ENCODE measurements around the gene DLG5.
A peak's percentile ranks its signal among the peaks of the same experiment; 100 is the strongest.

Gene DLG5

DNA sequence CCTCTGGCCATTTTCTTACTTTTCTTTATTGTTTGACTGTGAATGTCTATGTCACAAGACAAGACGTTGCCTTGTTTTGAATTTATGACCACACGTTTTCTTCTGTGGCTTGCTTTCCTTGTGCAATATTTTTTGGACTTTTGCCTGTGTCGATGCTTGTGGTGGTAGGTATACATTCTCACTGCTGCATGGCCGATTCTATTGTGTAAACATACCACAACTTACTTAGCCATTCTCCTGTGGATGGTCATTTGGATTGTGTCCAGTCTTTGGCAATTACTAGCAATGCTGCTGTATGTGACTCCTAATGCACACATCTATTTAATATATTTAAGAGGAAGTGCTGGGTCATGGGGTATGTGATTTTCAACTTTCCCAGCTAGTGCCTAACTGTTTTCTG, 18.0 kb upstream of the DLG5 start:
- H3K4me3 ChIP-seq (ENCODE audit: low read depth, low read length), result no peak overlapping the region
- no peak overlapping the region for H3K4me2 ChIP-seq (ENCODE audit: low read length)
- H2AK5ac ChIP-seq (ENCODE audit: low read length), result no peak overlapping the region
- peaks cover 15 to 19% of the 10 kb centered on the region in 2 experiments for H3K4me1 ChIP-seq (ENCODE audit: control insufficient read depth in 1 of 2, insufficient read depth in 2 of 2, low read length in 2 of 2)
- WGBS (ENCODE audit: extremely low coverage, insufficient coverage, insufficient read length), result no CpG with 5 or more reads among the region's 4 CpGs
- no peak overlapping the region for H2AFZ ChIP-seq (ENCODE audit: insufficient read depth, low read length, poor library complexity)
- no peak for DNase-seq
- H3K23ac ChIP-seq (ENCODE audit: low read length), result no peak overlapping the region
- no peak overlapping the region for H4K8ac ChIP-seq (ENCODE audit: low read depth, low read length)
- no peaks in the 10 kb centered on the region for H3K79me2 ChIP-seq (ENCODE audit: control insufficient read depth, insufficient read depth, low read length, poor library complexity)
- no peaks in the 10 kb centered on the region for H3K27me3 ChIP-seq (ENCODE audit: insufficient read depth, low read length)
- no peak overlapping the region for H2BK12ac ChIP-seq (ENCODE audit: low read length)
- no peak overlapping the region for H3K18ac ChIP-seq (ENCODE audit: low read length)
- no peak overlapping the region for H4K91ac ChIP-seq (ENCODE audit: low read depth, low read length)
- H3K9me3 ChIP-seq (ENCODE audit: insufficient read depth, low read depth, low read length), result no peaks in the 10 kb centered on the region
- no peak overlapping the region for H3K27ac ChIP-seq (ENCODE audit: low read depth, low read length)
- no peak overlapping the region for H3K4ac ChIP-seq (ENCODE audit: low read depth, low read length)
- no peaks in the 10 kb centered on the region for H3K36me3 ChIP-seq (ENCODE audit: control insufficient read depth in 1 of 2, insufficient read depth in 2 of 2, low read length in 2 of 2)
- H2BK5ac ChIP-seq (ENCODE audit: low read depth, low read length, poor library complexity), result no peak overlapping the region
- H2BK120ac ChIP-seq (ENCODE audit: insufficient read depth, low read length, poor library complexity), result no peak overlapping the region
- no peak overlapping the region for H4K12ac ChIP-seq (ENCODE audit: low read depth, low read length)
- no peak overlapping the region for H3K9ac ChIP-seq (ENCODE audit: low read length)
- H3K14ac ChIP-seq (ENCODE audit: low read length), result no peak overlapping the region
- H3K79me1 ChIP-seq (ENCODE audit: low read length), result peaks cover 10% of the 10 kb centered on the region

DNA sequence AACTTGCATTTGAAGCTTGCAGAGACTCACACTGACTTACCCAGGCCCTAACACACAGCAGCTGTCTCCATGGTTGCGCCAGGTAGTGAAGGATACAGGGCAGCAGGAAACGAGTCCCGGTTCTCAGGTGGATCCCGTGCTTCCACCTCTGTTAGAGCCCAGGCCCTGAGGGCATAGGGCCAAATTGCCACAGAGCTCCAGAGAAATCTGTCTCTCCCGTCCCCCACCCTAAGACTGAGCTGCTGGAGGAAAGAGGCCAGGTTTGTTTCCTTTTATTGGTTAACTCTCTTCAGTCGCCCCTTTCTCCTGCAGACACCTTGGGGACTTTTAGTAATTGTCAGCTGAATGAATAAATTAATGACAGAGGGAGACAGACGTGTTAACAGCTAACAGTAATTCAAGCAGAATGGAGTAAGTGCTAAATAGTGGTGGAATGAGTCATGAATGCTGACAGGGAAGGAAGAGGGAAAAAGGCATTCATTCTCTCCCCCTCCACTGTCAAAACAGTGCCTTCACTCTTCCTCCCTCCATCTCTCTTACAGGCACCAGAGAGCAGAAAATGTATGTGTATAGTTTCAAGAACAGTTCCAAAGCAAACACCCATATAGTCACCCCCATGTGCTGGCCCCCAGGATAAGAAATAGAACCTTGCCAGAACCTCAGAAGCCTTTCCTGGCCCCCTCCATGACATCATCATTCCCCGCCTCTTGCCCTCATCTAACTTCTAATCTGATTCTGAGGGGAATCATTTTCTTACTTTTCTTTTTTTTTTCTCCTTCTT, 16.8 kb upstream of the DLG5 start:
- Histone ChIP-seq H4K91ac (ENCODE audit: low read depth, low read length) (no peak overlapping the region), H3K79me1 (ENCODE audit: low read length) (peaks cover 9% of the 10 kb centered on the region)
- no CpG with 5 or more reads among the region's 8 CpGs for WGBS (ENCODE audit: extremely low coverage, insufficient coverage, insufficient read length)

DNA sequence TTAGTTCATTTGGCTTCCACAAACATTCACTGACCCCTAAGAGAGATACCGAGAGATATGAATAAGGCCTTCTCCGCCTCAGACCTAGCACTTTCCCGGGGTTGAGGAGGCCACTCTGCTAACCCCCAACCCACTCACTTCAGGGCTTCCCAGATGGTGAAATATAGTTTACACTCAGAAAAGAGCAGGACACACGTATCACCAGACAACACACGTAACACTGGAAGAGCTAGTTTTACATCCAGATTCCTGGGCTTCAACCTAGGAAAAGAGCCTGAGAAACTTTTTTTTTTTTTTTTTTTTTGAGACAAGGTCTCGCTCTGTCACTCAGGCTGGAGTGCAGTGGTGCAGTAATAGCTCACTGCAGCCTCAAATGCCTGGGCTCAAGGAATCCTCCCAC, 15.2 kb upstream of the DLG5 start:
- H3K9ac ChIP-seq (ENCODE audit: low read length), result no peak overlapping the region
- H3K14ac ChIP-seq (ENCODE audit: low read length), result no peak overlapping the region
- H3K4ac ChIP-seq (ENCODE audit: low read depth, low read length), result no peak overlapping the region
- no peak overlapping the region for H3K4me3 ChIP-seq (ENCODE audit: low read depth, low read length)
- no peak overlapping the region for H3K4me2 ChIP-seq (ENCODE audit: low read length)
- H2AK5ac ChIP-seq (ENCODE audit: low read length), result no peak overlapping the region
- H3K9me3 ChIP-seq (ENCODE audit: insufficient read depth, low read depth, low read length), result no peaks in the 10 kb centered on the region
- H3K18ac ChIP-seq (ENCODE audit: low read length), result no peak overlapping the region
- no peak overlapping the region for H3K23ac ChIP-seq (ENCODE audit: low read length)
- DNase-seq, result peak in 1 of 2 donors; percentile 67
- H3K79me1 ChIP-seq (ENCODE audit: low read length), result peaks cover 12% of the 10 kb centered on the region
- no peak overlapping the region for H2AFZ ChIP-seq (ENCODE audit: insufficient read depth, low read length, poor library complexity)
- no peak overlapping the region for H3K27ac ChIP-seq (ENCODE audit: low read depth, low read length)
- peak overlapping the region; percentile 41 for H2BK120ac ChIP-seq (ENCODE audit: insufficient read depth, low read length, poor library complexity)
- H4K91ac ChIP-seq (ENCODE audit: low read depth, low read length), result no peak overlapping the region
- H3K36me3 ChIP-seq (ENCODE audit: control insufficient read depth in 1 of 2, insufficient read depth in 2 of 2, low read length in 2 of 2), result no peaks in the 10 kb centered on the region
- H2BK5ac ChIP-seq (ENCODE audit: low read depth, low read length, poor library complexity), result peak overlapping the region; percentile 33
- peak overlapping the region; percentile 71 for H4K8ac ChIP-seq (ENCODE audit: low read depth, low read length)
- peaks cover 12 to 13% of the 10 kb centered on the region in 2 experiments for H3K4me1 ChIP-seq (ENCODE audit: control insufficient read depth in 1 of 2, insufficient read depth in 2 of 2, low read length in 2 of 2)
- no peaks in the 10 kb centered on the region for H3K79me2 ChIP-seq (ENCODE audit: control insufficient read depth, insufficient read depth, low read length, poor library complexity)
- no peaks in the 10 kb centered on the region for H3K27me3 ChIP-seq (ENCODE audit: insufficient read depth, low read length)
- WGBS (ENCODE audit: extremely low coverage, insufficient coverage, insufficient read length), result no CpG with 5 or more reads among the region's 6 CpGs
- no peak overlapping the region for H2BK12ac ChIP-seq (ENCODE audit: low read length)
- no peak overlapping the region for H4K12ac ChIP-seq (ENCODE audit: low read depth, low read length)

More for the DNA sequence above, 16.8 kb upstream of the DLG5 start:
- Histone ChIP-seq H2AK5ac (ENCODE audit: low read length) (no peak overlapping the region), H3K4ac (ENCODE audit: low read depth, low read length) (no peak overlapping the region), H3K9ac (ENCODE audit: low read length) (no peak overlapping the region), H3K23ac (ENCODE audit: low read length) (no peak overlapping the region), H2BK12ac (ENCODE audit: low read length) (no peak overlapping the region), H3K79me2 (ENCODE audit: control insufficient read depth, insufficient read depth, low read length, poor library complexity) (no peaks in the 10 kb centered on the region), H2BK5ac (ENCODE audit: low read depth, low read length, poor library complexity) (peak overlapping the region; percentile 28), H3K27ac (ENCODE audit: low read depth, low read length) (peak overlapping the region; percentile 84), H3K4me1 (ENCODE audit: control insufficient read depth in 1 of 2, insufficient read depth in 2 of 2, low read length in 2 of 2) (peaks cover 8 to 9% of the 10 kb centered on the region in 2 experiments), H2BK120ac (ENCODE audit: insufficient read depth, low read length, poor library complexity) (no peak overlapping the region), H3K27me3 (ENCODE audit: insufficient read depth, low read length) (no peaks in the 10 kb centered on the region), H3K9me3 (ENCODE audit: insufficient read depth, low read depth, low read length) (no peaks in the 10 kb centered on the region), H3K18ac (ENCODE audit: low read length) (no peak overlapping the region), H3K4me2 (ENCODE audit: low read length) (peak overlapping the region; percentile 44), H3K14ac (ENCODE audit: low read length) (no peak overlapping the region), H3K4me3 (ENCODE audit: low read depth, low read length) (no peak overlapping the region), H4K12ac (ENCODE audit: low read depth, low read length) (no peak overlapping the region), H4K8ac (ENCODE audit: low read depth, low read length) (no peak overlapping the region), H2AFZ (ENCODE audit: insufficient read depth, low read length, poor library complexity) (no peak overlapping the region), H3K36me3 (ENCODE audit: control insufficient read depth in 1 of 2, insufficient read depth in 2 of 2, low read length in 2 of 2) (no peaks in the 10 kb centered on the region)
- DNase-seq, result peak; percentile 93 to 97

DNA sequence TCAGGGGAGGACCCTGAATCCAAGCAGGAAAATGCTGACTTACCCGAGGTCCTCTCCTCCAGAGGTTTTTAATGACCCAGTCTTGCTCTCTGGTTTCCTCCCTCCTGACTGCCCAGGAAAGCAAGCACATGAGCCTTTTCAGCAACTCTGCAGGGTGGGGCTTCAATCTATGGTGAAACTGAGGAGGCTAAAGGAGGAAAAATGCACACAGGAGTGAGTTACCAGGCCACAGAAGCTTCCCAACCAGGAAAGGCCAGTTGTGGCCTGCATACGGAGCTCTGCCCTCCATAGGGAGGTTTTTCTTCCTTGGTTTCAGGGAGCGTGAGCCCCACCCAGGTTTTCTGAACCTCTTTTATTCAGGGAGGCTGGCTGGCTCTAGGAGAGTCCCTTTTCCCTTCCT, 14.1 kb upstream of the DLG5 start:
- peak overlapping the region; percentile 18 for H2BK120ac ChIP-seq (ENCODE audit: insufficient read depth, low read length, poor library complexity)
- peaks cover 12% of the 10 kb centered on the region for H3K79me1 ChIP-seq (ENCODE audit: low read length)
- no peak overlapping the region for H3K4me2 ChIP-seq (ENCODE audit: low read length)
- no peak overlapping the region for H3K4ac ChIP-seq (ENCODE audit: low read depth, low read length)
- H2BK12ac ChIP-seq (ENCODE audit: low read length), result peak overlapping the region; percentile 76
- no peak for DNase-seq
- no peak overlapping the region for H3K23ac ChIP-seq (ENCODE audit: low read length)
- H3K27ac ChIP-seq (ENCODE audit: low read depth, low read length), result no peak overlapping the region
- no peak overlapping the region for H2BK5ac ChIP-seq (ENCODE audit: low read depth, low read length, poor library complexity)
- no peak overlapping the region for H3K18ac ChIP-seq (ENCODE audit: low read length)
- no peak overlapping the region for H3K4me3 ChIP-seq (ENCODE audit: low read depth, low read length)
- H3K27me3 ChIP-seq (ENCODE audit: insufficient read depth, low read length), result no peaks in the 10 kb centered on the region
- no peaks in the 10 kb centered on the region for H3K79me2 ChIP-seq (ENCODE audit: control insufficient read depth, insufficient read depth, low read length, poor library complexity)
- no peak overlapping the region for H2AFZ ChIP-seq (ENCODE audit: insufficient read depth, low read length, poor library complexity)
- H4K8ac ChIP-seq (ENCODE audit: low read depth, low read length), result peak overlapping the region; percentile 3
- H3K9ac ChIP-seq (ENCODE audit: low read length), result no peak overlapping the region
- peak overlapping the region; percentile 24 for H3K14ac ChIP-seq (ENCODE audit: low read length)
- no peak overlapping the region for H4K12ac ChIP-seq (ENCODE audit: low read depth, low read length)
- H4K91ac ChIP-seq (ENCODE audit: low read depth, low read length), result no peak overlapping the region
- no peaks in the 10 kb centered on the region for H3K36me3 ChIP-seq (ENCODE audit: control insufficient read depth in 1 of 2, insufficient read depth in 2 of 2, low read length in 2 of 2)
- H2AK5ac ChIP-seq (ENCODE audit: low read length), result no peak overlapping the region
- no peaks in the 10 kb centered on the region for H3K9me3 ChIP-seq (ENCODE audit: insufficient read depth, low read depth, low read length)
- peaks cover 15 to 16% of the 10 kb centered on the region in 2 experiments for H3K4me1 ChIP-seq (ENCODE audit: control insufficient read depth in 1 of 2, insufficient read depth in 2 of 2, low read length in 2 of 2)
- WGBS (ENCODE audit: extremely low coverage, insufficient coverage, insufficient read length), result no CpG with 5 or more reads among the region's 3 CpGs
